ENCODE data around the gene FHIT.

Gene FHIT

GRCh38 chr3:59717679-59718205, 1533.5 kb downstream of the FHIT start:
- DNase-seq: no peak

- DNase-seq: no peak
These were observed 1537.2 kb downstream of the FHIT start for GRCh38 chr3:59714066-59714465.

GRCh38 chr3:59710554-59710953, 1540.7 kb downstream of the FHIT start:
- DNase-seq: no peak

- peak; percentile 18 to 41 for DNase-seq
These were observed 1541.3 kb downstream of the FHIT start for GRCh38 chr3:59709702-59710553.

GRCh38 chr3:59708202-59708601, 1543.0 kb downstream of the FHIT start:
- DNase-seq: no peak

- DNase-seq: no peak
These were observed 1547.0 kb downstream of the FHIT start for GRCh38 chr3:59704292-59704691.

GRCh38 chr3:59699648-59700320, 1551.5 kb downstream of the FHIT start:
- DNase-seq: no peak
